Mesodermal cell (in vitro differentiated cells): ENCODE results near the gene RPS19BP1.

Experiments
- H3K27ac ChIP-seq: 2 replicates; pipeline ENCODE4 v1.7.0; 2013; ENCODE audit warnings: mild to moderate bottlenecking, low read depth, low read length, moderate library complexity; ENCODE audit not compliant: severe bottlenecking
- H3K36me3 ChIP-seq: 2 replicates; pipeline ENCODE4 v1.7.1; 2013; ENCODE audit warnings: mild to moderate bottlenecking, low read length, moderate library complexity; ENCODE audit not compliant: control insufficient read depth, insufficient read depth
- H3K4me1 ChIP-seq: one replicate; pipeline ENCODE4 v1.7.1; 2013; ENCODE audit warnings: mild to moderate bottlenecking, low read length; ENCODE audit not compliant: insufficient read depth, control insufficient read depth, poor library complexity, severe bottlenecking
- H3K4me3 ChIP-seq: 2 replicates; pipeline ENCODE4 v1.7.0; 2013; ENCODE audit warnings: low read length, control low read depth, mild to moderate bottlenecking; ENCODE audit not compliant: insufficient read depth, poor library complexity, severe bottlenecking; ENCODE audit errors: extremely low read depth
- H3K9me3 ChIP-seq: 2 replicates; pipeline ENCODE4 v1.7.1; 2013; ENCODE audit warnings: mild to moderate bottlenecking, low read length, moderate library complexity; ENCODE audit not compliant: control insufficient read depth
- WGBS, 2 experiments: methylation state at CpG; one replicate each; pipeline ENCODE4 v1.1.5; 2013; ENCODE audit warnings: missing lambda C conversion rate in 2 of 2; ENCODE audit not compliant: insufficient coverage in 2 of 2; 5-methylcytosine and 5-hydroxymethylcytosine counted together

The RPS19BP1 gene

GRCh38 chr22:39570665-39571064 is 38.1 kb upstream of the RPS19BP1 start, which contains the start of gene CACNA1I:
Gene CACNA1I, plus strand, starts transcription at chr22:39570753. Its CDS starts 0 bp downstream, at chr22:39570753.
- Histone ChIP-seq H3K27ac (no peak within 1 kb of the TSS), H3K4me1 (peaks cover 17% of the 10 kb centered on the region), H3K36me3 (no peaks in the 10 kb centered on the region), H3K9me3 (no peaks in the 10 kb centered on the region), H3K4me3 (no peak within 1 kb of the TSS)
- 93% methylated on average over 9 to 13 of the region's 14 CpGs for WGBS, 2 experiments

GRCh38 chr22:39570226-39570625 is 37.7 kb upstream of the RPS19BP1 start:
- Histone ChIP-seq H3K36me3 (no peaks in the 10 kb centered on the region), H3K4me1 (peaks cover 14% of the 10 kb centered on the region), H3K27ac (no peak overlapping the region), H3K4me3 (no peak overlapping the region), H3K9me3 (no peaks in the 10 kb centered on the region)
- WGBS, 2 experiments, result 83 to 89% methylated on average over 2 of the region's 3 CpGs

GRCh38 chr22:39569066-39569465 is 36.5 kb upstream of the RPS19BP1 start:
- no peak overlapping the region for H3K27ac ChIP-seq
- no peaks in the 10 kb centered on the region for H3K9me3 ChIP-seq
- no peak overlapping the region for H3K4me3 ChIP-seq
- WGBS, 2 experiments, result 94 to 97% methylated on average over 6 to 7 of the region's 7 CpGs
- no peaks in the 10 kb centered on the region for H3K36me3 ChIP-seq
- peaks cover 3% of the 10 kb centered on the region for H3K4me1 ChIP-seq

GRCh38 chr22:39568278-39568981 is 35.9 kb upstream of the RPS19BP1 start:
- 93 to 94% methylated on average over 16 to 17 of the region's 19 CpGs for WGBS, 2 experiments

GRCh38 chr22:39567135-39567946 is 34.8 kb upstream of the RPS19BP1 start:
- no peak overlapping the region for H3K27ac ChIP-seq

More at GRCh38 chr22:39568278-39568981, 35.9 kb upstream of the RPS19BP1 start:
- Histone ChIP-seq H3K4me3 (no peak overlapping the region), H3K36me3 (no peaks in the 10 kb centered on the region), H3K27ac (no peak overlapping the region), H3K4me1 (no peaks in the 10 kb centered on the region), H3K9me3 (no peaks in the 10 kb centered on the region)

GRCh38 chr22:39565414-39565944 is 32.9 kb upstream of the RPS19BP1 start:
- no peak overlapping the region for H3K27ac ChIP-seq
- 91 to 92% methylated on average over 5 of the region's 5 CpGs for WGBS, 2 experiments
- H3K9me3 ChIP-seq, result no peaks in the 10 kb centered on the region
- H3K4me3 ChIP-seq, result no peak overlapping the region
- no peaks in the 10 kb centered on the region for H3K4me1 ChIP-seq
- H3K36me3 ChIP-seq, result no peaks in the 10 kb centered on the region

More at GRCh38 chr22:39567135-39567946, 34.8 kb upstream of the RPS19BP1 start:
- Histone ChIP-seq H3K4me1 (no peaks in the 10 kb centered on the region), H3K36me3 (no peaks in the 10 kb centered on the region), H3K4me3 (no peak overlapping the region), H3K9me3 (no peaks in the 10 kb centered on the region)
- WGBS, 2 experiments, result 83 to 86% methylated on average over 12 to 14 of the region's 14 CpGs

- no peak overlapping the region for H3K27ac ChIP-seq
- peaks cover 1% of the 10 kb centered on the region for H3K4me1 ChIP-seq
- 89 to 91% methylated on average over 7 of the region's 7 CpGs for WGBS, 2 experiments
- H3K9me3 ChIP-seq, result no peaks in the 10 kb centered on the region
- H3K4me3 ChIP-seq, result no peak overlapping the region
- no peaks in the 10 kb centered on the region for H3K36me3 ChIP-seq
These were observed 31.3 kb upstream of the RPS19BP1 start for GRCh38 chr22:39563571-39564428.

GRCh38 chr22:39562839-39563489 is 30.4 kb upstream of the RPS19BP1 start:
- Histone ChIP-seq H3K9me3 (no peaks in the 10 kb centered on the region), H3K27ac (no peak overlapping the region), H3K4me1 (peaks cover 8% of the 10 kb centered on the region), H3K36me3 (no peaks in the 10 kb centered on the region), H3K4me3 (no peak overlapping the region)
- 90 to 92% methylated on average over 8 to 9 of the region's 9 CpGs for WGBS, 2 experiments

GRCh38 chr22:39560127-39560526 is 27.6 kb upstream of the RPS19BP1 start:
- WGBS, 2 experiments, result 72 to 75% methylated on average over 4 to 6 of the region's 6 CpGs
- no peak overlapping the region for H3K27ac ChIP-seq
- H3K4me3 ChIP-seq, result no peak overlapping the region
- H3K4me1 ChIP-seq, result peaks cover 8% of the 10 kb centered on the region
- H3K36me3 ChIP-seq, result no peaks in the 10 kb centered on the region
- no peaks in the 10 kb centered on the region for H3K9me3 ChIP-seq
